Right ventricle myocardium inferior (tissue), 1 donor: ENCODE data around the gene C4orf51. TPM values are rescaled to one million over a fixed set of nuclear protein-coding genes. Genes with fewer than 3 reads are reported as not detected.
"Not testable (repeated sequence)": the region's sequence is repeated elsewhere in the genome, so short reads cannot be mapped to it uniquely, and the experiment has no call there.

Source experiments
- ATAC-seq: fragments of 200-7000 bp; cut with Tn5 transposase; one replicate; pipeline ENCODE4 v1.9.1; 2020; ENCODE audit warnings: mild to moderate bottlenecking, moderate library complexity
- DNase-seq: peaks from one replicate; pipeline ENCODE4 v3.0.0; 2021; ENCODE audit errors: missing footprints
- intact Hi-C: fragments of 100-400 bp; cut with DNase I; formaldehyde crosslinking; loops from one replicate; pipeline ENCODE4 v1.11.0; 2022
- long read RNA-seq: library from polyadenylated mRNA; unstranded; transcript quantifications from one replicate; pipeline ENCODE4 v2.0.0, GENCODE V29; 2021
- total RNA-seq: library from RNA; stranded (reverse); fragmentation: NEBNext Ultra II Directional; extraction: Animal tissue kit (Norgen Biotek cat#: 25700); gene quantifications from one replicate; pipeline ENCODE4 v1.2.1, GENCODE V29; 2021
- donor health status: DM: no; HTN: yes; CAD: no; lungs with severe emphysema.

Gene C4orf51
- total RNA-seq: not detected
- long read RNA-seq: 0 reads

- DNase-seq (no peak), ATAC-seq (peak; percentile 62)
These were observed at the start of gene C4orf51 for GRCh38 chr4:145679991-145680455. TSS of gene C4orf51 (plus strand) at chr4:145680146. CDS start at chr4:145680204, 58 bp downstream.

GRCh38 chr4:145635117-145635516 lies 44.8 kb upstream of the C4orf51 start:
- ATAC-seq (no peak), DNase-seq (no peak)
- intact Hi-C loops: no loop called here

More at GRCh38 chr4:145679991-145680455, at the start of gene C4orf51:
- intact Hi-C loops: loop anchor here (5.0 kb wide), 1 partner anchor 52 kb away; no protein-coding TSS in a partner anchor

GRCh38 chr4:145635630-145636029 lies 44.3 kb upstream of the C4orf51 start:
- intact Hi-C loops: no loop called here
- no peak for DNase-seq
- no peak for ATAC-seq

GRCh38 chr4:145639186-145639698 lies 40.7 kb upstream of the C4orf51 start:
- ATAC-seq (no peak), DNase-seq (no peak)
- intact Hi-C loops: no loop called here

- ATAC-seq, DNase-seq, intact Hi-C loops: not testable (repeated sequence)
These were observed 39.7 kb upstream of the C4orf51 start for GRCh38 chr4:145640236-145640635.

- intact Hi-C loops: no loop called here
These were observed 36.7 kb upstream of the C4orf51 start for GRCh38 chr4:145643295-145643694.

GRCh38 chr4:145644699-145645098 lies 35.2 kb upstream of the C4orf51 start:
- DNase-seq (no peak), ATAC-seq (no peak)
- intact Hi-C loops: no loop called here

More at GRCh38 chr4:145643295-145643694, 36.7 kb upstream of the C4orf51 start:
- ATAC-seq (no peak), DNase-seq (no peak)

GRCh38 chr4:145656156-145656555 lies 23.8 kb upstream of the C4orf51 start:
- no peak for ATAC-seq
- intact Hi-C loops: no loop called here
- DNase-seq: no peak

- ATAC-seq (no peak), DNase-seq (no peak)
- intact Hi-C loops: no loop called here
These were observed 19.9 kb upstream of the C4orf51 start for GRCh38 chr4:145660064-145660463.

GRCh38 chr4:145663194-145663593 lies 16.8 kb upstream of the C4orf51 start:
- ATAC-seq (peak; percentile 91), DNase-seq (no peak)
- intact Hi-C loops: no loop called here

- ATAC-seq: no peak
- intact Hi-C loops: no loop called here
- DNase-seq: no peak
These were observed 14.2 kb upstream of the C4orf51 start for GRCh38 chr4:145665773-145666172.

GRCh38 chr4:145670422-145670821 lies 9.5 kb upstream of the C4orf51 start:
- intact Hi-C loops: no loop called here
- ATAC-seq (no peak), DNase-seq (no peak)

GRCh38 chr4:145679520-145679919 lies 426 bp upstream of the C4orf51 start:
- intact Hi-C loops: no loop called here
- ATAC-seq (peak; percentile 91), DNase-seq (no peak)

GRCh38 chr4:145680902-145681301 lies 956 bp downstream of the C4orf51 start:
- DNase-seq (no peak), ATAC-seq (no peak)
- intact Hi-C loops: loop anchor here (5.0 kb wide), 1 partner anchor 51 kb away; no protein-coding TSS in a partner anchor

- intact Hi-C loops: loop anchor here (5.0 kb wide), 1 partner anchor 51 kb away; no protein-coding TSS in a partner anchor
- ATAC-seq: peak; percentile 72
- DNase-seq: no peak
These were observed 1.6 kb downstream of the C4orf51 start for GRCh38 chr4:145681518-145681917.

GRCh38 chr4:145681956-145682355 lies 2.0 kb downstream of the C4orf51 start:
- no peak for DNase-seq
- no peak for ATAC-seq
- intact Hi-C loops: loop anchor here (5.0 kb wide), 1 partner anchor 50 kb away; no protein-coding TSS in a partner anchor

GRCh38 chr4:145686991-145687390 lies 7.0 kb downstream of the C4orf51 start:
- intact Hi-C loops: no loop called here
- ATAC-seq: no peak
- DNase-seq: no peak

GRCh38 chr4:145690610-145691009 lies 10.7 kb downstream of the C4orf51 start:
- no peak for ATAC-seq
- intact Hi-C loops: no loop called here

GRCh38 chr4:145691416-145691815 lies 11.5 kb downstream of the C4orf51 start:
- DNase-seq, intact Hi-C loops, ATAC-seq: not testable (repeated sequence)

More at GRCh38 chr4:145690610-145691009, 10.7 kb downstream of the C4orf51 start:
- no peak for DNase-seq

GRCh38 chr4:145694929-145695328 lies 15.0 kb downstream of the C4orf51 start:
- ATAC-seq (no peak), DNase-seq (no peak)
- intact Hi-C loops: no loop called here

- intact Hi-C loops: no loop called here
- no peak for ATAC-seq
- no peak for DNase-seq
These were observed 17.4 kb downstream of the C4orf51 start for GRCh38 chr4:145697332-145697731.
